GM23338 (cell line): Measurements from ENCODE around the gene RFX3. TPM values are rescaled to one million over a fixed set of nuclear protein-coding genes. Genes with fewer than 3 reads are reported as not detected.

Source experiments
- ATAC-seq: fragments of 200-7000 bp; cut with Tn5 transposase; 3 replicates; pipeline ENCODE4 v1.9.1; 2020
- DNase-seq: peaks from one replicate; pipeline ENCODE4 v3.0.0-alpha.2; 2015; ENCODE audit warnings: low spot score
- H2AFZ ChIP-seq: fragments of 200-600 bp; sonication (generic); 2 replicates; pipeline ENCODE4 v1.8.0; 2016; ENCODE audit warnings: antibody characterized with exemption, mild to moderate bottlenecking, moderate library complexity
- H3F3A ChIP-seq: fragments of 200-600 bp; sonication (generic); replicated peaks from 2 replicates; pipeline ENCODE4 v1.8.0; 2017; ENCODE audit warnings: antibody characterized with exemption, mixed run types, low read depth
- H3K27ac ChIP-seq: fragments of 200-600 bp; sonication (generic); 2 replicates; pipeline ENCODE4 v1.6.1; 2016; ENCODE audit warnings: low read depth
- H3K27me3 ChIP-seq: fragments of 200-600 bp; sonication (generic); 2 replicates; pipeline ENCODE4 v1.8.0; 2016; ENCODE audit warnings: mild to moderate bottlenecking, mixed run types, moderate library complexity; ENCODE audit not compliant: insufficient read depth
- H3K36me3 ChIP-seq: fragments of 200-600 bp; sonication (generic); 2 replicates; pipeline ENCODE4 v1.8.0; 2016; ENCODE audit warnings: mild to moderate bottlenecking; ENCODE audit not compliant: insufficient read depth
- H3K4me1 ChIP-seq: fragments of 200-600 bp; sonication (generic); 2 replicates; pipeline ENCODE4 v1.8.0; 2016; ENCODE audit warnings: mild to moderate bottlenecking, moderate library complexity; ENCODE audit not compliant: insufficient read depth
- H3K4me2 ChIP-seq: fragments of 200-600 bp; sonication (generic); 2 replicates; pipeline ENCODE4 v1.7.1; 2017; ENCODE audit warnings: mixed run types
- H3K4me3 ChIP-seq: fragments of 200-600 bp; sonication (generic); 2 replicates; pipeline ENCODE4 v1.6.1; 2016; ENCODE audit warnings: mixed run types
- H3K79me2 ChIP-seq: fragments of 200-600 bp; sonication (generic); replicated peaks from 2 replicates; pipeline ENCODE4 v1.8.0; 2017; ENCODE audit warnings: mild to moderate bottlenecking; ENCODE audit not compliant: insufficient read depth
- H3K9me2 ChIP-seq: fragments of 200-600 bp; sonication (generic); 2 replicates; pipeline ENCODE4 v1.8.0; 2017; ENCODE audit not compliant: insufficient read depth
- H4K20me1 ChIP-seq: fragments of 200-600 bp; sonication (generic); replicated peaks from 2 replicates; pipeline ENCODE4 v1.8.0; 2017; ENCODE audit warnings: mild to moderate bottlenecking; ENCODE audit not compliant: insufficient read depth
- H3K27ac Mint-ChIP-seq: 2 replicates; pipeline ENCODE4 v1.8.0; 2020; ENCODE audit warnings: inconsistent platforms, mild to moderate bottlenecking, moderate library complexity, mixed read lengths
- H3K27me3 Mint-ChIP-seq: 3 replicates; pipeline ENCODE4 v1.8.0; 2022; ENCODE audit warnings: low read depth, mild to moderate bottlenecking, moderate library complexity, mixed read lengths, inconsistent platforms; ENCODE audit not compliant: insufficient read depth, poor library complexity
- H3K36me3 Mint-ChIP-seq: 3 replicates; pipeline ENCODE4 v1.8.0; 2021; ENCODE audit warnings: low read depth, mild to moderate bottlenecking, inconsistent platforms, moderate library complexity, mixed read lengths
- H3K4me1 Mint-ChIP-seq: 3 replicates; pipeline ENCODE4 v1.8.0; 2020; ENCODE audit warnings: mild to moderate bottlenecking, inconsistent platforms, mixed read lengths
- H3K4me3 Mint-ChIP-seq: 3 replicates; pipeline ENCODE4 v1.8.0; 2021; ENCODE audit warnings: moderate library complexity, mild to moderate bottlenecking, inconsistent platforms, mixed read lengths
- H3K9me3 Mint-ChIP-seq: 3 replicates; pipeline ENCODE4 v1.8.0; 2020; ENCODE audit warnings: moderate library complexity, mild to moderate bottlenecking, inconsistent platforms, mixed read lengths
- CREB1 ChIP-seq: fragments of 250-450 bp; sonication (Bioruptor Pico); IDR thresholded peaks from 2 replicates; pipeline ENCODE4 v1.5.0; 2020; ENCODE audit warnings: low read depth, mild to moderate bottlenecking, moderate library complexity
- EZH2 ChIP-seq: fragments of 200-600 bp; sonication (generic); IDR thresholded peaks from one replicate; pipeline ENCODE4 v1.8.0; 2017; ENCODE audit warnings: antibody characterized with exemption, mild to moderate bottlenecking, low read depth; ENCODE audit not compliant: unreplicated experiment
- EZH2phosphoT487 ChIP-seq: fragments of 200-600 bp; sonication (generic); IDR thresholded peaks from one replicate; pipeline ENCODE4 v1.8.1; 2018; ENCODE audit warnings: antibody characterized with exemption; ENCODE audit not compliant: unreplicated experiment
- JUNB ChIP-seq: IDR thresholded peaks from one replicate; pipeline ENCODE4 v1.6.1; 2016; ENCODE audit warnings: antibody characterized with exemption; ENCODE audit not compliant: unreplicated experiment
- POLR2AphosphoS5 ChIP-seq: IDR thresholded peaks from 2 replicates; pipeline ENCODE4 v1.6.1; 2016; ENCODE audit warnings: antibody characterized with exemption, low read depth
- STAT1 ChIP-seq: IDR thresholded peaks from one replicate; pipeline ENCODE4 v1.6.1; 2016; ENCODE audit warnings: antibody characterized with exemption; ENCODE audit not compliant: unreplicated experiment
- ZNF114 ChIP-seq: fragments of 250-450 bp; sonication (Bioruptor Pico); IDR thresholded peaks from 2 replicates; pipeline ENCODE4 v1.5.0; 2020; ENCODE audit warnings: mild to moderate bottlenecking, moderate library complexity
- ZNF331 ChIP-seq: fragments of 250-450 bp; sonication (Bioruptor Pico); IDR thresholded peaks from 2 replicates; pipeline ENCODE4 v1.5.0; 2020; ENCODE audit warnings: low read depth, mild to moderate bottlenecking, moderate library complexity
- polyA plus RNA-seq: library from polyadenylated mRNA; unstranded; fragments of >200 nt; fragmentation: Nextera tagmentation; extraction: Ambion mirVana; gene quantifications from 2 replicates; pipeline ENCODE4 v1.2.1, GENCODE V29; 2016
- total RNA-seq: library from RNA; depleted of rRNA; stranded (reverse); fragments of >200 nt; shearing (Covaris generic); gene quantifications from 2 replicates; pipeline ENCODE4 v1.2.3, GENCODE V29; 2014
- TF ChIP-seq, protein P1 (sequence below): IDR thresholded peaks from 2 replicates; pipeline ENCODE4 v1.6.1; 2016; ENCODE audit warnings: antibody characterized with exemption
- TF ChIP-seq, protein P2 (sequence below): fragments of 250-450 bp; sonication (Bioruptor Pico); IDR thresholded peaks from 2 replicates; pipeline ENCODE4 v1.5.0; 2020; ENCODE audit warnings: mild to moderate bottlenecking, moderate library complexity
- TF ChIP-seq, protein P3 (sequence below), 2 experiments: fragments of 200-600 bp in 1 of 2; sonication (generic) in 1 of 2; conservative IDR thresholded peaks; 2 replicates each; pipeline versions ENCODE4 v1.5.1 to v1.6.1; 2016 to 2017; ENCODE audit warnings: antibody characterized with exemption in 2 of 2, low read depth in 2 of 2, mild to moderate bottlenecking in 2 of 2, moderate library complexity in 1 of 2

The RFX3 gene
- total and polyA plus RNA-seq, 2 experiments from 2014 or later: 9.8 to 22.1 TPM

GRCh38 chr9:3498691-3499090, 27.1 kb downstream of the RFX3 start (continued):
- TF ChIP-seq, protein P1, sequence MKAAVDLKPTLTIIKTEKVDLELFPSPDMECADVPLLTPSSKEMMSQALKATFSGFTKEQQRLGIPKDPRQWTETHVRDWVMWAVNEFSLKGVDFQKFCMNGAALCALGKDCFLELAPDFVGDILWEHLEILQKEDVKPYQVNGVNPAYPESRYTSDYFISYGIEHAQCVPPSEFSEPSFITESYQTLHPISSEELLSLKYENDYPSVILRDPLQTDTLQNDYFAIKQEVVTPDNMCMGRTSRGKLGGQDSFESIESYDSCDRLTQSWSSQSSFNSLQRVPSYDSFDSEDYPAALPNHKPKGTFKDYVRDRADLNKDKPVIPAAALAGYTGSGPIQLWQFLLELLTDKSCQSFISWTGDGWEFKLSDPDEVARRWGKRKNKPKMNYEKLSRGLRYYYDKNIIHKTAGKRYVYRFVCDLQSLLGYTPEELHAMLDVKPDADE: no peak
- TF ChIP-seq STAT1: no peak
- no peak for TF ChIP-seq ZNF114
- no peak for TF ChIP-seq POLR2AphosphoS5
- no peak for TF ChIP-seq CREB1 (CRISPR knock-in tag)
- no peak for TF ChIP-seq EZH2
- TF ChIP-seq EZH2phosphoT487: no peak

DNA sequence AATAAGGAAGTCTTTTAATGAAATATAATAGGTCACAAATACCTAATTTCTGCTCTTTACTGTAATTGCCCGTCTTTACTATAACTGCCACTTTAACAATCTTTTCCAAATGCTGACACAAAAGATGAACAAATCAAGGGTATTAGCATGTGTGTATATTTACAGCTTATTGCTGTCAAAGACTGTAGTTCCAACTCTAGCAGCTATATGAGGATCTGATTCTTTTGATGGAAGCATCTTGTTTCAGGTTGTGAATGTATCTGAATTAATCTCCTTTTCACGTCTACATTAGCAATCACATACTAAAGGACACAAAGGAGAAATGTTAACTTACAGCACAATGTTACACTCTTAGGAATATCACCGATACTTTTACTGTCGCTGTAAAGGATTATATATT, 27.9 kb downstream of the RFX3 start:
- no peak for TF ChIP-seq EZH2
- TF ChIP-seq, protein P2, sequence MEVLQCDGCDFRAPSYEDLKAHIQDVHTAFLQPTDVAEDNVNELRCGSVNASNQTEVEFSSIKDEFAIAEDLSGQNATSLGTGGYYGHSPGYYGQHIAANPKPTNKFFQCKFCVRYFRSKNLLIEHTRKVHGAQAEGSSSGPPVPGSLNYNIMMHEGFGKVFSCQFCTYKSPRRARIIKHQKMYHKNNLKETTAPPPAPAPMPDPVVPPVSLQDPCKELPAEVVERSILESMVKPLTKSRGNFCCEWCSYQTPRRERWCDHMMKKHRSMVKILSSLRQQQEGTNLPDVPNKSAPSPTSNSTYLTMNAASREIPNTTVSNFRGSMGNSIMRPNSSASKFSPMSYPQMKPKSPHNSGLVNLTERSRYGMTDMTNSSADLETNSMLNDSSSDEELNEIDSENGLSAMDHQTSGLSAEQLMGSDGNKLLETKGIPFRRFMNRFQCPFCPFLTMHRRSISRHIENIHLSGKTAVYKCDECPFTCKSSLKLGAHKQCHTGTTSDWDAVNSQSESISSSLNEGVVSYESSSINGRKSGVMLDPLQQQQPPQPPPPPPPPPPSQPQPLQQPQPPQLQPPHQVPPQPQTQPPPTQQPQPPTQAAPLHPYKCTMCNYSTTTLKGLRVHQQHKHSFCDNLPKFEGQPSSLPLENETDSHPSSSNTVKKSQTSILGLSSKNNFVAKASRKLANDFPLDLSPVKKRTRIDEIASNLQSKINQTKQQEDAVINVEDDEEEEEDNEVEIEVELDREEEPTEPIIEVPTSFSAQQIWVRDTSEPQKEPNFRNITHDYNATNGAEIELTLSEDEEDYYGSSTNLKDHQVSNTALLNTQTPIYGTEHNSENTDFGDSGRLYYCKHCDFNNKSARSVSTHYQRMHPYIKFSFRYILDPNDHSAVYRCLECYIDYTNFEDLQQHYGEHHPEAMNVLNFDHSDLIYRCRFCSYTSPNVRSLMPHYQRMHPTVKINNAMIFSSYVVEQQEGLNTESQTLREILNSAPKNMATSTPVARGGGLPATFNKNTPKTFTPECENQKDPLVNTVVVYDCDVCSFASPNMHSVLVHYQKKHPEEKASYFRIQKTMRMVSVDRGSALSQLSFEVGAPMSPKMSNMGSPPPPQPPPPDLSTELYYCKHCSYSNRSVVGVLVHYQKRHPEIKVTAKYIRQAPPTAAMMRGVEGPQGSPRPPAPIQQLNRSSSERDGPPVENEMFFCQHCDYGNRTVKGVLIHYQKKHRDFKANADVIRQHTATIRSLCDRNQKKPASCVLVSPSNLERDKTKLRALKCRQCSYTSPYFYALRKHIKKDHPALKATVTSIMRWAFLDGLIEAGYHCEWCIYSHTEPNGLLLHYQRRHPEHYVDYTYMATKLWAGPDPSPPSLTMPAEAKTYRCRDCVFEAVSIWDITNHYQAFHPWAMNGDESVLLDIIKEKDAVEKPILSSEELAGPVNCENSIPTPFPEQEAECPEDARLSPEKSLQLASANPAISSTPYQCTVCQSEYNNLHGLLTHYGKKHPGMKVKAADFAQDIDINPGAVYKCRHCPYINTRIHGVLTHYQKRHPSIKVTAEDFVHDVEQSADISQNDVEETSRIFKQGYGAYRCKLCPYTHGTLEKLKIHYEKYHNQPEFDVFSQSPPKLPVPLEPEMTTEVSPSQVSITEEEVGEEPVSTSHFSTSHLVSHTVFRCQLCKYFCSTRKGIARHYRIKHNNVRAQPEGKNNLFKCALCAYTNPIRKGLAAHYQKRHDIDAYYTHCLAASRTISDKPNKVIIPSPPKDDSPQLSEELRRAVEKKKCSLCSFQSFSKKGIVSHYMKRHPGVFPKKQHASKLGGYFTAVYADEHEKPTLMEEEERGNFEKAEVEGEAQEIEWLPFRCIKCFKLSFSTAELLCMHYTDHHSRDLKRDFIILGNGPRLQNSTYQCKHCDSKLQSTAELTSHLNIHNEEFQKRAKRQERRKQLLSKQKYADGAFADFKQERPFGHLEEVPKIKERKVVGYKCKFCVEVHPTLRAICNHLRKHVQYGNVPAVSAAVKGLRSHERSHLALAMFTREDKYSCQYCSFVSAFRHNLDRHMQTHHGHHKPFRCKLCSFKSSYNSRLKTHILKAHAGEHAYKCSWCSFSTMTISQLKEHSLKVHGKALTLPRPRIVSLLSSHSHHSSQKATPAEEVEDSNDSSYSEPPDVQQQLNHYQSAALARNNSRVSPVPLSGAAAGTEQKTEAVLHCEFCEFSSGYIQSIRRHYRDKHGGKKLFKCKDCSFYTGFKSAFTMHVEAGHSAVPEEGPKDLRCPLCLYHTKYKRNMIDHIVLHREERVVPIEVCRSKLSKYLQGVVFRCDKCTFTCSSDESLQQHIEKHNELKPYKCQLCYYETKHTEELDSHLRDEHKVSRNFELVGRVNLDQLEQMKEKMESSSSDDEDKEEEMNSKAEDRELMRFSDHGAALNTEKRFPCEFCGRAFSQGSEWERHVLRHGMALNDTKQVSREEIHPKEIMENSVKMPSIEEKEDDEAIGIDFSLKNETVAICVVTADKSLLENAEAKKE (CRISPR knock-in tag): no peak
- TF ChIP-seq, protein P3, sequence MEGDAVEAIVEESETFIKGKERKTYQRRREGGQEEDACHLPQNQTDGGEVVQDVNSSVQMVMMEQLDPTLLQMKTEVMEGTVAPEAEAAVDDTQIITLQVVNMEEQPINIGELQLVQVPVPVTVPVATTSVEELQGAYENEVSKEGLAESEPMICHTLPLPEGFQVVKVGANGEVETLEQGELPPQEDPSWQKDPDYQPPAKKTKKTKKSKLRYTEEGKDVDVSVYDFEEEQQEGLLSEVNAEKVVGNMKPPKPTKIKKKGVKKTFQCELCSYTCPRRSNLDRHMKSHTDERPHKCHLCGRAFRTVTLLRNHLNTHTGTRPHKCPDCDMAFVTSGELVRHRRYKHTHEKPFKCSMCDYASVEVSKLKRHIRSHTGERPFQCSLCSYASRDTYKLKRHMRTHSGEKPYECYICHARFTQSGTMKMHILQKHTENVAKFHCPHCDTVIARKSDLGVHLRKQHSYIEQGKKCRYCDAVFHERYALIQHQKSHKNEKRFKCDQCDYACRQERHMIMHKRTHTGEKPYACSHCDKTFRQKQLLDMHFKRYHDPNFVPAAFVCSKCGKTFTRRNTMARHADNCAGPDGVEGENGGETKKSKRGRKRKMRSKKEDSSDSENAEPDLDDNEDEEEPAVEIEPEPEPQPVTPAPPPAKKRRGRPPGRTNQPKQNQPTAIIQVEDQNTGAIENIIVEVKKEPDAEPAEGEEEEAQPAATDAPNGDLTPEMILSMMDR (conservative IDR thresholded peaks at IDR 0.05; ENCODE audit: low read depth in 2 of 2): no peak
- TF ChIP-seq ZNF331: no peak
- TF ChIP-seq POLR2AphosphoS5: no peak
- no peak for TF ChIP-seq JUNB
- TF ChIP-seq, protein P1: no peak
- TF ChIP-seq STAT1: no peak
- Histone ChIP-seq H4K20me1 (no peaks in the 10 kb centered on the region), H3K9me2 (no peaks in the 10 kb centered on the region), H3K36me3 (no peaks in the 10 kb centered on the region), H3K4me2 (no peak overlapping the region), H3K4me3 (no peak overlapping the region), H3F3A (no peaks in the 10 kb centered on the region), H2AFZ (no peak overlapping the region), H3K4me1 (peaks cover 20% of the 10 kb centered on the region), H3K27ac (no peak overlapping the region), H3K27me3 (no peaks in the 10 kb centered on the region), H3K79me2 (peaks cover 31% of the 10 kb centered on the region)
- ATAC-seq: no peak
- DNase-seq: no peak
- Mint-ChIP-seq H3K9me3 (no peaks in the 10 kb centered on the region), H3K27ac (no peak overlapping the region), H3K36me3 (no peaks in the 10 kb centered on the region), H3K4me1 (peaks cover 16% of the 10 kb centered on the region), H3K27me3 (no peaks in the 10 kb centered on the region), H3K4me3 (no peak overlapping the region)
